Limb (tissue), 2 donors: ENCODE results near the gene G3BP1.
"Not testable (repeated sequence)": the region's sequence is repeated elsewhere in the genome, so short reads cannot be mapped to it uniquely, and the experiment has no call there.

Experiments
- DNase-seq, 2 donors: peaks; one replicate each; pipeline ENCODE4 v3.0.0-alpha.2; 2016; ENCODE audit errors: extremely low spot score in 2 of 2

Gene G3BP1

DNA sequence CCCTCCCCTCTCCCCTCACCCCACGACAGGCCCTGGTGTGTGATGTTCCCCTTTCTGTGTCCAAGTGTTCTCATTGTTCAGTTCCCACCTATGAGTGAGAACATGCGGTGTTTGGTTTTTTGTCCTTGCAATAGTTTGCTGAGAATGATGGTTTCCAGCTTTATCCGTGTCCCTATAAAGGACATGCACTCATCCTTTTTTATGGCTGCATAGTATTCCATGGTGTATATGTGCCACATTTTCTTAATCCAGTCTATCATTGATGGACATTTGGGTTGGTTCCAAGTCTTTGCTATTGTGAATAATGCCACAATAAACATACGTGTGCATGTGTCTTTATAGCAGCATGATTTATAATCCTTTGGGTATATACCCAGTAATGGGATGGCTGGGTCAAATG is 89.1 kb downstream of the G3BP1 start:
- DNase-seq = not testable (repeated sequence)
